Measurements from ENCODE around the gene GTF2F1. TPM values are rescaled to one million over a fixed set of nuclear protein-coding genes. Genes with fewer than 3 reads are reported as not detected.
A peak's percentile ranks its signal among the peaks of the same experiment; 100 is the strongest.

GTF2F1 gene
- total RNA-seq, 1 donor from 2014 or later = 65.9 TPM

DNA sequence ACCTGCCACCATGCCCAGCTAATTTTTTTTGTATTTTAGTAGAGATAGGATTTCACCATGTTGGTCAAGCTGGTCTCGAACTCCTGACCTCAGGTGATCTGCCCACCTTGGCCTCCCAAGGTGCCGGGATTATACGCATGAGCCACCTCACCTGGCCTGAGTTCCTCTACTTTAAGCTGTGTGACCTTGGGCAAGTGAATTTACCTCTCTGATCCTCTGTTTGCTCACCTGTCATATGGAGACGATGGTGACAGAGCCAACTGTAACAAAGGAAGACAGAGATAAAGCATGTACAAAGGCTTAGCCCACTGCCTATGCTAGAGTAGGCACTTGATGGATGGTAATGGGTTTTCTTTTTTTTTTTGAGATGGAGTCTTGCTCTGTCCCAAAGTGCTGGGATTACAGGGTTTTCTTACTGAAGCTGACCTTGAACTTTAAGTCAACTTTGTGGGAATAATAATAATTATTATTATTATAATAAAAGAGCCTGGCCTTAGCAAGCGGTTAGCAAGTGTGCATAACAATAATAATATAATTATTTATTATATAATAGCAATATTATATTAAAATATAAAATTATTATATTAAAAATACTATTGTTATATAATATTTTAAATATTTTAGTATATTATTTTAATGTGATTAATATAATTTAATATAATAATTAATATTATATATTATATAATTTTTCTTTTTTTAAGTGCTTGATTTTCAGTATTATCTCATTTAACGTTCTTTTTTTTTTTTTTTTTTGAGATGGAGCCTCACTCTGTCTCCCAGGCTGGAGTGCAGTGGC lies 58.3 kb downstream of the GTF2F1 start:
- Mint-ChIP-seq H3K36me3 (ENCODE audit: low read depth) (no peaks in the 10 kb centered on the region), H3K27ac (ENCODE audit: unreplicated experiment) (no peak overlapping the region), H3K4me1 (no peaks in the 10 kb centered on the region), H3K9me3 (no peaks in the 10 kb centered on the region), H3K4me3 (no peak overlapping the region), H3K27me3 (ENCODE audit: low read depth) (no peaks in the 10 kb centered on the region)
- DNase-seq (ENCODE audit: low read depth, low spot score) = no peak
- TF ChIP-seq, protein P1, sequence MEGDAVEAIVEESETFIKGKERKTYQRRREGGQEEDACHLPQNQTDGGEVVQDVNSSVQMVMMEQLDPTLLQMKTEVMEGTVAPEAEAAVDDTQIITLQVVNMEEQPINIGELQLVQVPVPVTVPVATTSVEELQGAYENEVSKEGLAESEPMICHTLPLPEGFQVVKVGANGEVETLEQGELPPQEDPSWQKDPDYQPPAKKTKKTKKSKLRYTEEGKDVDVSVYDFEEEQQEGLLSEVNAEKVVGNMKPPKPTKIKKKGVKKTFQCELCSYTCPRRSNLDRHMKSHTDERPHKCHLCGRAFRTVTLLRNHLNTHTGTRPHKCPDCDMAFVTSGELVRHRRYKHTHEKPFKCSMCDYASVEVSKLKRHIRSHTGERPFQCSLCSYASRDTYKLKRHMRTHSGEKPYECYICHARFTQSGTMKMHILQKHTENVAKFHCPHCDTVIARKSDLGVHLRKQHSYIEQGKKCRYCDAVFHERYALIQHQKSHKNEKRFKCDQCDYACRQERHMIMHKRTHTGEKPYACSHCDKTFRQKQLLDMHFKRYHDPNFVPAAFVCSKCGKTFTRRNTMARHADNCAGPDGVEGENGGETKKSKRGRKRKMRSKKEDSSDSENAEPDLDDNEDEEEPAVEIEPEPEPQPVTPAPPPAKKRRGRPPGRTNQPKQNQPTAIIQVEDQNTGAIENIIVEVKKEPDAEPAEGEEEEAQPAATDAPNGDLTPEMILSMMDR (conservative IDR thresholded peaks at IDR 0.05) = no peak

DNA sequence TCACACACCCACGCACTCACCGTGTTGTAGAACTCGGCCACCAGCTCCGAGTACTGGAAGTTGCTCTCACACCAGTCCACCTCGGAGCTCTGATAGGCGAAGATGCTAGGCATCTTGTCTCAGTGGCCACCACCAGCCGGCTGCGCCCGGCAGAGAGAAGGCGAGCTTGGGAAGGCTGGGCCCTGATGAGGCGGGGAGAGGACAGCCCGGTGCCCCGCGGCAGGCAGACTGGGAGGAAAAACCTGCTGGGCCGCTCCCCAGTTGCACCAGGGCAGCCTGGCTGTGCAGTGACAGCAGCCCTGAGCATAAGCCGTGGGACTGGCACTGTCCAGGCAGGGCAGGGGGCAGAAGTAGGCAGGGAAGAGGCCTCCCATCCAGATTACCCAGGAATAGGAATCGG lies 59.5 kb downstream of the GTF2F1 start, which contains the start of gene ACER1:
Gene ACER1 (minus strand): TSS at position 174 of the 400 bp plus-strand sequence. CDS start 61 bp downstream, at position 113.
- H3K9me3 Mint-ChIP-seq = no peaks in the 10 kb centered on the region

More for the DNA sequence above, 59.5 kb downstream of the GTF2F1 start, which contains the start of gene ACER1:
- Mint-ChIP-seq H3K27me3 (ENCODE audit: low read depth) (no peaks in the 10 kb centered on the region), H3K36me3 (ENCODE audit: low read depth) (no peaks in the 10 kb centered on the region), H3K27ac (ENCODE audit: unreplicated experiment) (no peak within 1 kb of the TSS), H3K4me1 (no peaks in the 10 kb centered on the region), H3K4me3 (no peak within 1 kb of the TSS)
- DNase-seq (ENCODE audit: low read depth, low spot score) = no peak
- TF ChIP-seq, protein P1 (conservative IDR thresholded peaks at IDR 0.05) = no peak

Small RNA genes within 50 kb of the gene (microRNA-seq; reads per million reads assigned to microRNA genes)
- 76.4 reads per million, percentile 57 among the genes with 10 or more reads in this experiment for gene MIR3940
- not detected for gene MIR6790
- 7.7 reads per million, percentile 11 among the genes with 10 or more reads in this experiment for gene MIR6885

Other genes starting within 250 kb of the GTF2F1 start
- 86.4 and 96.5 TPM in 2 replicates for gene MLLT1, start 113.2 kb downstream of the GTF2F1 start, total RNA-seq
- not detected in 2 replicates for gene ACER1, start 59.6 kb downstream of the GTF2F1 start, total RNA-seq
- 86.3 and 93.0 TPM in 2 replicates for gene CLPP, start 31.6 kb downstream of the GTF2F1 start, total RNA-seq
- gene ALKBH7, start 20.4 kb downstream of the GTF2F1 start, total RNA-seq = 66.4 and 68.8 TPM in 2 replicates
- 4.1 and 4.4 TPM in 2 replicates for gene PSPN, start 17.2 kb downstream of the GTF2F1 start, total RNA-seq
- 678 and 690 TPM in 2 replicates for gene KHSRP, start 31.6 kb upstream of the GTF2F1 start, total RNA-seq
- 1.2 and 1.6 TPM in 2 replicates for gene SLC25A41, start 40.6 kb upstream of the GTF2F1 start, total RNA-seq
- gene SLC25A23, start 66.6 kb upstream of the GTF2F1 start, total RNA-seq = 72.2 and 73.2 TPM in 2 replicates
- not detected in 2 replicates for gene CRB3, start 71.1 kb upstream of the GTF2F1 start, total RNA-seq
- not detected in 2 replicates for gene DENND1C, start 88.6 kb upstream of the GTF2F1 start, total RNA-seq
- 27.7 and 39.9 TPM in 2 replicates for gene TUBB4A, start 109.1 kb upstream of the GTF2F1 start, total RNA-seq
- gene TNFSF9, start 137.9 kb upstream of the GTF2F1 start, total RNA-seq = 1.3 and 1.4 TPM in 2 replicates
- gene CD70, start 198.0 kb upstream of the GTF2F1 start, total RNA-seq = 0.41 TPM in 1 of 2 replicates, not detected in the other